ENCODE data around the gene INS. TPM values are rescaled to one million over a fixed set of nuclear protein-coding genes. Genes with fewer than 3 reads are reported as not detected.

The INS gene
- total and polyA plus RNA-seq, 7 donors, result 0.65 to 2.8 TPM; not detected in 5

GRCh38 chr11:2199466-2200341, 38.7 kb upstream of the INS start:
- no peaks in the 10 kb centered on the region for H3K36me3 ChIP-seq (ENCODE audit: insufficient read depth in 1 of 2, low read depth in 1 of 2)
- WGBS, 3 donors, result 85 to 90% (median 87%) methylated on average over 22 of the region's 22 CpGs
- H3K27ac ChIP-seq, result no peak overlapping the region
- peaks cover 0 to 12% (median 5%) of the 10 kb centered on the region in 3 donors for H3K27me3 ChIP-seq (ENCODE audit: insufficient read depth in 3 of 3, low read length in 2 of 3)
- H3K4me1 ChIP-seq, result no peaks in the 10 kb centered on the region
- no peak overlapping the region for H3K4me3 ChIP-seq
- DNase-seq, result peak in 1 of 2 donors; percentile 26
- no peak for ATAC-seq
- intact Hi-C loops (cut with DNase I), result loop anchor here (2.0 to 10.0 kb wide), 4 partner anchors 99 to 333 kb away; partner anchors contain the start of genes C11orf21 (in 1 of the 2) and TSPAN32 (in 1 of the 2)
- TF ChIP-seq CTCF (IDR thresholded peaks at IDR 0.05), result no peak
- H3K9me3 ChIP-seq, result no peaks in the 10 kb centered on the region

DNA sequence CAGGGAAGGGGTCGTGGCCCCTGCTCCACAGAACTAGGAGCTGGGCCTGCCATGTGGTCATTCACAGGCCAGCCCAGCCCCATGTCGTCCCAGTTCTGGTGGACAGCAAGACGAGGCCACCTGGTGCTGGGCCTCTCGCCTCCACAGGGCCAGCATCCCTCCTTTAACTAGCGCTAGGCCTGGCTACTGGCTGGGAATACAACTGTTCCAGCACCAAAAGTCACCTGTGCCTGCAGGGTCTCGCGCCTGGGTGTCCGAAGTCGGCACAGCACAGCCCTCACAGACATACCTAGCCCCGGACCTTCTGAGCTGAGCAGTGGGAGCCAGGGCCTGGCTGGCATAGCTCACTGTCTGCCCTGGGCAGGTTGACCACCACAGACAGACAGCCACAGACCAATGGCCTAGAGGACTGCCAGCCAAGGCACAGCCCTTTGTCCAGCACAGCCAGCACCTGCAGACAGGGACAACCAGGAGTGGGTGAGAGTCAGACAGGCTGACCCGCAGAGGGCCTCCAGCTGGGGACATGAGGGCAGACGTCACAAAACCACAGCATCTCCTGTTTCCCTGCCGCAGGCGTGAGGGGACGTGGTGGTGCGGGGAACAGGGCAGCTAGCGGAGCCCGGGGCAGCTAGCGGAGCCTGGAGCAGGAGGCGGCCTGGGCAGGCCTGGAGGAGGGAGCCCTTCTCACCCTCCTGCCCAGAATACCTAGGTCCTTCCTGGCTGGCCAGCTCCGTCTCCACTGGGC, 37.8 kb upstream of the INS start:
- H3K27ac ChIP-seq, result no peak overlapping the region
- no peaks in the 10 kb centered on the region for H3K4me1 ChIP-seq
- ATAC-seq, result no peak
- H3K36me3 ChIP-seq (ENCODE audit: insufficient read depth in 1 of 2, low read depth in 1 of 2), result no peaks in the 10 kb centered on the region
- H3K4me3 ChIP-seq, result no peak overlapping the region
- TF ChIP-seq CTCF (IDR thresholded peaks at IDR 0.05), result no peak
- peaks cover 0 to 17% (median 5%) of the 10 kb centered on the region in 3 donors for H3K27me3 ChIP-seq (ENCODE audit: insufficient read depth in 3 of 3, low read length in 2 of 3)
- intact Hi-C loops (cut with DNase I), result loop anchor here (2.0 to 10.0 kb wide), 4 partner anchors 100 to 334 kb away; partner anchors contain the start of genes C11orf21 (in 1 of the 2) and TSPAN32 (in 1 of the 2)
- WGBS, 3 donors, result 77 to 84% (median 82%) methylated on average over 21 of the region's 21 CpGs
- DNase-seq, result peak in 1 of 2 donors; percentile 46
- H3K9me3 ChIP-seq, result no peaks in the 10 kb centered on the region

DNA sequence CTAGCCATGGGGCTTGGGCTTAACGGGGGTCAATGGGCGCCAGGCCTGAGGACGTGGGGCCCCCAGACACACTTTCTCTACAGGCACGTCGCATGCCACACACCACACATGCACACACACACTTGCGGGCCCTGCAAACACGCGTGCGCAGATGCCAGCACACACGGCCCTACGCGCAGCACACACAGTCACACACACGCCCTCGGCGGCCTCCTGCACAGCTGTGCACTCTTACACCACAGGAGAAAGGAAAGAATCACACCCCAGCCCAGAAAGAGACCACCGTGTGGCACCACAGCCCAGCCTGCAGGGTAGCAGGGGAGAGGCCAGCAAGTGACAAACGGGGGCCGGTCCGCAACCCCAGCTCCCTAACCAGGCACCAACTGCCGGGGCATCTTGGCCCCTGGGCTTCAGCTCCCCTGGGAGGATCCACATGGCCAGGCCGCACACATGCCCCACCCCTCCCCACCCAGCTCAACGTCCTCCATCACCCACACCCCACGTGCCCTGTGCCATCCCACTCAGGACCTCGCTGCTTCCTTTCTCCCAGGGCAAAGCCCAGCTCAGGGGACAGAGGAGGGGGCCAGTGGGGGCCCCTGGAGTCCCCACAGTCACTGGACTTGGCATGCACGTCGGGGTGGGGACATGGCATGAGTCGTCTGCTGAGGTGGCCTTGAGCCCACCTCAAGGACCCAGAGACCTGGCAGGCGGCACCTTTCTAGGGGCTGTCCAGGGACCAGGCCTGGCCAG, 36.9 kb upstream of the INS start:
- Histone ChIP-seq H3K27ac (no peak overlapping the region), H3K4me3 (no peak overlapping the region), H3K9me3 (no peaks in the 10 kb centered on the region), H3K27me3 (ENCODE audit: insufficient read depth in 3 of 3, low read length in 2 of 3) (peaks cover 0 to 25% (median 5%) of the 10 kb centered on the region in 3 donors), H3K4me1 (no peaks in the 10 kb centered on the region), H3K36me3 (ENCODE audit: insufficient read depth in 1 of 2, low read depth in 1 of 2) (no peaks in the 10 kb centered on the region)
- intact Hi-C loops (cut with DNase I), result loop anchor here (1.0 to 10.0 kb wide), 5 partner anchors 101 to 334 kb away; partner anchors contain the start of genes C11orf21 (in 1 of the 2) and TSPAN32 (in 1 of the 2)
- ATAC-seq, result peak in 1 of 4 donors; percentile 4
- no peak for TF ChIP-seq CTCF (IDR thresholded peaks at IDR 0.05)
- DNase-seq, result peak in 1 of 2 donors; percentile 13
- WGBS, 3 donors, result 79 to 86% (median 80%) methylated on average over 26 to 28 of the region's 28 CpGs

Data from psoas muscle (tissue), 8 donors.